SU-DHL-6 (cell line): Measurements from ENCODE around the gene INSIG1.

ENCODE experiments used
- H2AFZ ChIP-seq: fragments of 200-600 bp; sonication (generic); 2 replicates; pipeline ENCODE4 v1.6.1; 2014; ENCODE audit warnings: low read depth, mild to moderate bottlenecking, moderate library complexity, mixed read lengths, antibody characterized with exemption, low read length; ENCODE audit not compliant: severe bottlenecking
- H3F3A ChIP-seq: fragments of 200-600 bp; shearing (Covaris generic); 2 replicates; pipeline ENCODE4 v1.6.0; 2016; ENCODE audit warnings: antibody characterized with exemption, mild to moderate bottlenecking; ENCODE audit not compliant: insufficient read depth
- H3K27ac ChIP-seq: fragments of 200-600 bp; sonication (generic); 2 replicates; pipeline ENCODE4 v1.5.1; 2016; ENCODE audit warnings: low read depth, mild to moderate bottlenecking, low read length, moderate library complexity, mixed read lengths
- H3K27me3 ChIP-seq: fragments of 200-600 bp; sonication (generic), shearing (Covaris generic); 2 replicates; pipeline ENCODE4 v1.6.0; 2014; ENCODE audit warnings: mild to moderate bottlenecking, low read length
- H3K36me3 ChIP-seq: fragments of 200-600 bp; sonication (generic); 2 replicates; pipeline ENCODE4 v1.6.1; 2014; ENCODE audit warnings: mild to moderate bottlenecking, low read length, mixed read lengths
- H3K4me2 ChIP-seq: fragments of 300-600, 200-600 bp; shearing (Covaris generic), sonication (generic); 2 replicates; pipeline ENCODE4 v1.6.0; 2014; ENCODE audit warnings: low read length, low read depth, mild to moderate bottlenecking; ENCODE audit not compliant: poor library complexity, severe bottlenecking
- H3K4me3 ChIP-seq: fragments of 200-600 bp; sonication (generic); 2 replicates; pipeline ENCODE4 v1.5.1; 2014; ENCODE audit warnings: antibody characterized with exemption, low read length, mild to moderate bottlenecking, mixed read lengths; ENCODE audit not compliant: insufficient read depth, poor library complexity, severe bottlenecking
- H3K79me2 ChIP-seq: fragments of 200-600 bp; sonication (generic); 2 replicates; pipeline ENCODE4 v1.6.1; 2014; ENCODE audit warnings: mild to moderate bottlenecking, low read length, moderate library complexity; ENCODE audit not compliant: insufficient read depth
- H3K9ac ChIP-seq: fragments of 200-600 bp; sonication (generic); 2 replicates; pipeline ENCODE4 v1.7.0; 2014; ENCODE audit warnings: mild to moderate bottlenecking, low read length
- H3K9me2 ChIP-seq: fragments of 200-600 bp; sonication (generic); replicated peaks from 2 replicates; pipeline ENCODE4 v1.6.1; 2014; ENCODE audit warnings: low read length; ENCODE audit not compliant: insufficient read depth
- H3K9me3 ChIP-seq: fragments of 200-600 bp; sonication (generic); 2 replicates; pipeline ENCODE4 v1.6.1; 2014; ENCODE audit warnings: low read length, mixed read lengths; ENCODE audit not compliant: insufficient read depth
- H4K20me1 ChIP-seq: fragments of 200-600 bp; sonication (generic); 2 replicates; pipeline ENCODE4 v1.6.1; 2014; ENCODE audit warnings: low read depth, mild to moderate bottlenecking, antibody characterized with exemption, low read length, moderate library complexity, mixed read lengths
- CTCF ChIP-seq: fragments of 200-600 bp; sonication (generic); IDR thresholded peaks from one replicate; pipeline ENCODE4 v1.5.1; 2017; ENCODE audit warnings: antibody characterized with exemption, mild to moderate bottlenecking, low read length, moderate library complexity; ENCODE audit not compliant: insufficient read depth, poor library complexity, severe bottlenecking
- EZH2phosphoT487 ChIP-seq: fragments of 200-600 bp; sonication (generic), shearing (Covaris generic); conservative IDR thresholded peaks from 2 replicates; pipeline ENCODE4 v1.6.1; 2018; ENCODE audit warnings: mild to moderate bottlenecking, antibody characterized with exemption, low read length, moderate library complexity, mixed read lengths

The INSIG1 gene

GRCh38 chr7:155306673-155307470 is 9.2 kb downstream of the INSIG1 start:
- Histone ChIP-seq H3K27ac (no peak overlapping the region), H3K9me3 (no peaks in the 10 kb centered on the region), H2AFZ (no peak overlapping the region), H3K36me3 (peaks cover 67% of the 10 kb centered on the region), H3K4me2 (no peak overlapping the region), H3K9me2 (no peaks in the 10 kb centered on the region), H3K79me2 (peaks cover 47% of the 10 kb centered on the region), H3K9ac (no peak overlapping the region), H3F3A (peaks cover 37% of the 10 kb centered on the region), H3K4me3 (no peak overlapping the region), H4K20me1 (peaks cover 51% of the 10 kb centered on the region), H3K27me3 (no peaks in the 10 kb centered on the region)
- TF ChIP-seq EZH2phosphoT487 = no peak
- no peak for TF ChIP-seq CTCF

- no peak overlapping the region for H3K4me2 ChIP-seq
- no peaks in the 10 kb centered on the region for H3K9me3 ChIP-seq
- no peak overlapping the region for H3K27ac ChIP-seq
- no peaks in the 10 kb centered on the region for H3K9me2 ChIP-seq
- H3K9ac ChIP-seq = no peak overlapping the region
- H2AFZ ChIP-seq = no peak overlapping the region
- peaks cover 31% of the 10 kb centered on the region for H3K79me2 ChIP-seq
- peaks cover 36% of the 10 kb centered on the region for H4K20me1 ChIP-seq
- TF ChIP-seq CTCF (no peak), EZH2phosphoT487 (no peak)
- H3K4me3 ChIP-seq = no peak overlapping the region
- peaks cover 50% of the 10 kb centered on the region for H3K36me3 ChIP-seq
- H3F3A ChIP-seq = peaks cover 38% of the 10 kb centered on the region
- H3K27me3 ChIP-seq = no peaks in the 10 kb centered on the region
These were observed 10.8 kb downstream of the INSIG1 start for GRCh38 chr7:155308330-155309020.

GRCh38 chr7:155309021-155309338 is 11.3 kb downstream of the INSIG1 start:
- peaks cover 48% of the 10 kb centered on the region for H3K36me3 ChIP-seq
- H4K20me1 ChIP-seq = peaks cover 31% of the 10 kb centered on the region
- no peak overlapping the region for H3K27ac ChIP-seq
- H2AFZ ChIP-seq = no peak overlapping the region
- no peaks in the 10 kb centered on the region for H3K9me2 ChIP-seq
- TF ChIP-seq EZH2phosphoT487 = no peak
- no peak for TF ChIP-seq CTCF
- H3K9ac ChIP-seq = no peak overlapping the region
- no peaks in the 10 kb centered on the region for H3K9me3 ChIP-seq
- H3K79me2 ChIP-seq = peaks cover 26% of the 10 kb centered on the region
- peaks cover 38% of the 10 kb centered on the region for H3F3A ChIP-seq
- H3K27me3 ChIP-seq = no peaks in the 10 kb centered on the region
- no peak overlapping the region for H3K4me2 ChIP-seq
- H3K4me3 ChIP-seq = no peak overlapping the region
